Breast epithelium (tissue), 3 donors: Measurements from ENCODE around the gene IGF2.

Experiments used
- POLR2AphosphoS5 ChIP-seq, 3 donors: sonication (generic); formaldehyde crosslinking; IDR thresholded peaks; one replicate each; pipeline ENCODE4 v1.6.1; 2017; ENCODE audit warnings: antibody characterized with exemption in 3 of 3
- TF ChIP-seq, protein P1 (sequence below), 3 donors: fragments of 450-650 bp; IDR thresholded peaks; one replicate each; pipeline ENCODE4 v1.5.1; 2016 to 2017; ENCODE audit warnings: antibody characterized with exemption in 3 of 3, mild to moderate bottlenecking in 3 of 3, moderate library complexity in 3 of 3

GRCh38 chr11:2139621-2140337 is 590 bp upstream of the IGF2 start:
- TF ChIP-seq, protein P1, sequence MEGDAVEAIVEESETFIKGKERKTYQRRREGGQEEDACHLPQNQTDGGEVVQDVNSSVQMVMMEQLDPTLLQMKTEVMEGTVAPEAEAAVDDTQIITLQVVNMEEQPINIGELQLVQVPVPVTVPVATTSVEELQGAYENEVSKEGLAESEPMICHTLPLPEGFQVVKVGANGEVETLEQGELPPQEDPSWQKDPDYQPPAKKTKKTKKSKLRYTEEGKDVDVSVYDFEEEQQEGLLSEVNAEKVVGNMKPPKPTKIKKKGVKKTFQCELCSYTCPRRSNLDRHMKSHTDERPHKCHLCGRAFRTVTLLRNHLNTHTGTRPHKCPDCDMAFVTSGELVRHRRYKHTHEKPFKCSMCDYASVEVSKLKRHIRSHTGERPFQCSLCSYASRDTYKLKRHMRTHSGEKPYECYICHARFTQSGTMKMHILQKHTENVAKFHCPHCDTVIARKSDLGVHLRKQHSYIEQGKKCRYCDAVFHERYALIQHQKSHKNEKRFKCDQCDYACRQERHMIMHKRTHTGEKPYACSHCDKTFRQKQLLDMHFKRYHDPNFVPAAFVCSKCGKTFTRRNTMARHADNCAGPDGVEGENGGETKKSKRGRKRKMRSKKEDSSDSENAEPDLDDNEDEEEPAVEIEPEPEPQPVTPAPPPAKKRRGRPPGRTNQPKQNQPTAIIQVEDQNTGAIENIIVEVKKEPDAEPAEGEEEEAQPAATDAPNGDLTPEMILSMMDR (IDR thresholded peaks at IDR 0.05), result no peak
- no peak for TF ChIP-seq POLR2AphosphoS5 (IDR thresholded peaks at IDR 0.05)
